Islet of Langerhans (tissue), 1 donor: ENCODE results near the gene LRRC31.

Source experiments
- FAIRE-seq: peaks from one replicate; lab custom pipeline; 2011; peaks lifted over from hg19 to GRCh38; lab: Jason Lieb, UNC

The LRRC31 gene

DNA sequence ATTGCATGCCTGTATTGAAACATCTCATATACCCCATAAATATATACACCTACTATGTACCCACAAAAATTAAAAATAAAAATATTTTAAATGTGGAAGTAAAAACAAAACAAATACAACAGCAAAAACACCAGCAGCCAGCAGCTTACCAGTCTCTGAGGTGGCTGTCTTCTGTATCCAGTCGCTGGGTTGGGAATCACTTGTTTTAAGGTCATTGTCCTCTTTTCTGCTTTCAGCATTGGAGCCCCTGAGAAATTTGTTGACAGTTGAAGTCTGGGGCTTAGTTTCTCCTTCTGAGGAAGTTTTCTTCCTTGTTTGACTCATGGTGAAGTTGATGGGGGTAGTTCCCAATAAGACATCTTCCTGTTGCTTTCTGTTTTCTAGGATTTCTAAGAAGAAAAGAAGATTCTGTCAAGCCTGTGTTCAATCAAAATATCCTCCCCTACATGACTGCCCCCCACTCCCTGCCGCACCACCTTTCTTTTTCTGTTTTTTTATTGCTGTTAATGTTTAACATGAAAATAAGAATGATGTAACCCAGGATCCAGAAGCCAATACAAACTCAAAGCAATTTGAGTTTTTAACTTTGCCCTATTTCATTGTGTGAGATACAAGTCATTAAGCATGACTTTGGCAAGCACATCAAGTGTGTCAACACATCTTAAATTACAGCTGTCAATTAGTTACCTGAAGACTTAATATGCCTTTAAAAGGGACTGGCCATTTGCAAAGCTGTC, at the start of gene LRRC31:
Gene LRRC31 (minus strand): TSS at position 452 of the 737 bp plus-strand sequence. CDS start 128 bp downstream, at position 324.
- FAIRE-seq = no peak

DNA sequence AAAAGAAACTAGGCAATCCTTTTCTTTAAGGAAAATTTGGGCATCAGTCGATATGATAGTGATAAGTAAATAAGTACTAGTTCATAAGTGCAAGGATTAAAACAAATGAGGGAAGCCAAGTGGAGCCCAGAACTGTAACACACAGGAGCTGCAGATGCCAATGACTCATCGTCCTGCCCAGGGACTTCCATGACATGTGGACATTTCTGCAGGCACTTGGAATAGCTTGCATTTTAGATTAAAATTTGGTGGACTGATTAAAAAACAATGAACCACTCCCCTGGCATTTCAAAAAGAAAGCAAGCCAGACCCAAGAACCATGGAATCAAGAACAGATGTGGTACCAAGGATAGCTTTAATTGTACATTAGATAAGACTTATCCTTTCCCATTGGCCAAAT, 44.6 kb upstream of the LRRC31 start:
- FAIRE-seq = no peak

DNA sequence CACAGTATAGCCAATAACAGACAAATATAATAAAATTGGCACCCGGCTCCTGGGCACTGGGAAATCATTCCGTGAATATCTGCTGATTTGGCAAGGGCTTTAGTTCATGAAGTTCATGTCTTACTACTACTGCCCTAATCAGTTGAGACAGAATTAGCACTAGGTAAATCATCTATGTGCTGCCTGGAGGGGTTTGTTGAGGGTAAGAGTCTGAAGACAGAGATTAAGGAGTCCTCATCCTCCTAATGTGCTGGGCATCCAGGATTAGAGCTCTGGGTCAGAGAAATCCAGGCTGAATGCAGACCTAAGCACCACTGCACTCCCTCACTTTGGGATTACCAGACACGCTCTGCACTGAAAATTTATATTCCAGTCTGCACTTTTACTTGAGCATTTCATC, 43.6 kb upstream of the LRRC31 start:
- no peak for FAIRE-seq

DNA sequence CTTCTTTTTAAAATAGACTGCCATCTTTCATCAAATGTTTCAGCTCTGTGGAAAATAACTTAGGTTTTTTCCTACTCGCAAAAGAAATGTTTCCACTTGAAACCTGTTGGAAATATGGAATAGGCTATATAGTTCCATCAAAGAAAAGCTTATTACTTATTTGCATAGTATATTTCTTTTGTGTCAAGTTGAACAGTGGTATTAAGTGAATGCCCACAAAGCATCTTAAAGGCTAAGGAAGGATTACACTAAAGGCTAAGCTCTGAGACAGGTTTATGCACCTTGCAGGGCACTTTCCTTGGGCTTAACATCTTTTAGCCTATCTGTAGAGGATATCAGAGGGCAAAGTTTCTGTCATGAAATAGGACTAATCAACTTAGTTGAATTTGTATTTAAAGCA, 41.5 kb upstream of the LRRC31 start, which contains the start of gene SAMD7:
Gene SAMD7 (plus strand): TSS at position 301 of the 400 bp plus-strand sequence. CDS start 7,927 bp downstream, outside the sequence.
- no peak for FAIRE-seq

DNA sequence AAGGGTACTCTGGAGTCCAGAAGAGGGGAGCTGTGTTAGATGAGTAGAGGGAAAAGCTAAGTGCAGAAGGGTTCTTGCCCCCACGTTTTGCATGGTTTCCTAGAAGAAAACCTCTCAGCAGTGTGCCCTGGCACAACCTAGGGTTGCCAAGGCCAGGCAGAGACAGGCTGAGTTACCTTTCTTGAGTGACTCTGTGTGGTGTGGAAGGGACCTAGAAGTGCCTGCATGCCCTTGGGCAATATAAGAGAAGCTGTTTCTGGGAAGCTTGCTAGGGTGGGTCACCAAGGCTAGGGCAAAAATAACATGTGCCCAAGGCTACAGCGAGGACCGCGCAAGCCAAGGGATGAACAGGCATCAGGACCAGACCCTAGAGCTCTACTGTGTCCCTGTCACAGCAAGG, 38.2 kb upstream of the LRRC31 start:
- FAIRE-seq = no peak

DNA sequence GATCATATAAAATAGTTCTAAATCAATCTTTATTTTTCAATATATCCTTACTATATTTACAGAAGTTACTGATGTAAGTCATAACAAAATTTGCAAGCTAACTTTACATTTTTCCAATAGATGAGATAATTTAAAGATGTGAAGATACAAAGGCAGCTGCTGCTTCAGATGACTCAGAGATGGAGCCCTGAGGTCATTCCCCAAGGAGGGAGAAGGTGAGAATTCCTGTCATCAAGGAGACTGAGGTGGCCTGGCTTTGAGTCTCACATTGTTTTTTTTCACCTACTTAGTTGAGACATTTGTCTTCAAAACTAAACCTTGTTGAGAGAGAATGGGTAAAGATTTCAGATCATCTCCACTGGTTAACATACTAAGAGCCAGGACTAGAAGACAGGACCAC, 37.7 kb upstream of the LRRC31 start:
- no peak for FAIRE-seq

DNA sequence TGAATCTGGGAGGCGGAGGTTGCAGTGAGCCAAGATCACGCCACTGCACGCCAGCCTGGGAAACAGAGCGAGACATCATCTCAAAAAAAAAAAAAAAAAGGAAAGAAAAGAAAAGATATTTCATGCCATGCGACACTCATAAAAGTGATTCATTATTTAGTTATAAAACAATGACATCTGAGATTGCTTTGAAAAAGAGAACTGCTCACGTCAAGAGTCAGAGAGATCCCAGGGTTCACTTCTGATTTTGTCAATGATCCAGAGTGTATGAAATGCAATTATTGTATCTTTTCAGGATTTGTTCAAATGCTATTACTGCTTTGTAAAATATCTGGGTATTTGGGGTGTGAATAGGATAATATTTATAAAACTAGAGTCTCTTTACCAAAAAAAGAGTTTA, 35.7 kb upstream of the LRRC31 start:
- no peak for FAIRE-seq

DNA sequence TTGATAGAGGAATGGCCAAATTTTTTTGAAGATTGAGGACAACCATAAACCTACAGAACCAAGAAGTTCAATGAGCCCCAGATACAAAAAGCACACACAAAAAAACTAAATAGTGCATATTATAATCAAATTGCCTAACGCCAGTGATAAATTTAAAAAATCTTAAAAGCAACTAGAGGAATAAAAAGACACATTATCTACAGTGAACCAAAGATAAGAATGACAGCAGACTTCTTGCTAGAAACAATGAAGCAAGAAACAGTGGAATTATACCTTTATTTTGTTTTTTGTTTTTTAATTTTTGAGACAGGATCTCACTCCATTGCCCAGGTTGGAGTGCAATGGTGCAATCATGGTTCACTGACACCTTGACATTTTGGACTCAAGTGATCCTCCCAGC, 31.7 kb upstream of the LRRC31 start:
- no peak for FAIRE-seq

DNA sequence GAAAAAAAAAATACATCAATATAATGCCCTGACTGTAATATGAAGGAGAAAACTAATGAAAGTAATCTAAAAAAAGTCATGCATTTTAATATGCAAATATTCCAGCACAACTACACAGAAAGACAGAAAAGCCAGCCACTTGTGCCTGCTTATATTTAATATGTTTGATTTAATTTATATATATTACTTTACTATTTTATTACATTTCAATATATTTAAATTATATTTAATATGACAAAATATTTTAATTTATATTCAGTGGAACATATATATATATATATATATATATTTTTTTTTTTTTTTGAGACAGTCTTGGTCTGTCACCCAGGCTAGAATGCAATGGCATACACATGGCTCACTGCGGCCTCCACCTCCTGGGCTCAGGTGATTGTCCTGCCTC, 27.5 kb upstream of the LRRC31 start:
- FAIRE-seq = no peak

DNA sequence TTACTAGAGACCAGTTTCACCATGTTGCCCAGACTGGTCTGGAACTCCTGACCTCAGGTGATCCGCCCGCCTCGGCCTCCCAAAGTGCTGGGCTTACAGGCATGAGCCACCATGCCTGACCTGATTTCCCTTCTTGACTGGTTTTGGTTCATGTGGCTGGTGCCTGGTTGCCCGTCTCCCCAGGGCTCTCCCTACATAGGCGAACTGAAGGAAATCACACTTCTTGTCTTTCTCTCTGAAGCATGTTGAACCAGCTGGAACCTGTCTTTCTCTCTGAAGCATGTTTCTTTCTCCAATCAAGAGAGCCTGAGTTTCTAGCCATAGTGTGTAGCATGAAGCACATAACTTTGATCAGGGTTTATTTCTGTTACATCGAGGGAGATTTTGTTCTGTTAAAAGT, 25.3 kb upstream of the LRRC31 start:
- no peak for FAIRE-seq

DNA sequence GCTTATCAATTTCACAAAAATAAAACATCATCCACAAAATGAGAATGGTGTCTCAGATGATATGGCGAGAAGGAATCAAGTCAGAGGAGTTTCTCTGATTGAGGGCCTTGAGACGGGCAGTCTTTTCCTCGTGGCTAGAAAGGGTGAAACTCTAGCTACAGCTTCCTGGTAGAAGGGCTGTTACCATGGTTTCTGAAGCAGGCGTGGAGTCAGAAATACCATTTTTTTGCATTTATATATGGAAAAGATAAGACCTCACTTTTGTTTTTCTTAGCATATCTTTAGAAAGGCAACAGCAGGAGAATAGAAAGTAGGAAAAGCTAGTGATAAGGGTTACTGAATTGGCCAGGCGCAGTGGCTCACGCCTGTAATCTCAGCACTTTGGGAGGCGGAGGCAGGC, 24.4 kb upstream of the LRRC31 start:
- no peak for FAIRE-seq

DNA sequence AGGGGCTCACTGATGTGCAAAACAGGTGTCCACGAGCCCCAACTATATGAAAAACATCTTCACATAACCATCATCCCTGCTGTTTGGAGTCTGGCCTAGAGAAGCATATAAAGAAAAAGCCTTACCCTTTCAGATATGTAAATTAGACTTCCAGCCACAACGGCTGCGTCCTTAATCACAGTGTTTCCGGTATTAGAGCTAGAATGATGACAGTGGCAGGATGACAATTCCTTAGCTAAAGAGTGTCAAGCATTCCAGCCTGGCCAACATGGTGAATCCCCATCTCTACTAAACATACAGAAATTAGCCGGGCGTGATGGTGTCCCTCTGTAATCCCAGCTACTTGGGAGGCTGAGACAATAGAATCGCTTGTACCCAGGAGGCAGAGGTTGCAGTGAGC, 22.2 kb upstream of the LRRC31 start:
- no peak for FAIRE-seq

DNA sequence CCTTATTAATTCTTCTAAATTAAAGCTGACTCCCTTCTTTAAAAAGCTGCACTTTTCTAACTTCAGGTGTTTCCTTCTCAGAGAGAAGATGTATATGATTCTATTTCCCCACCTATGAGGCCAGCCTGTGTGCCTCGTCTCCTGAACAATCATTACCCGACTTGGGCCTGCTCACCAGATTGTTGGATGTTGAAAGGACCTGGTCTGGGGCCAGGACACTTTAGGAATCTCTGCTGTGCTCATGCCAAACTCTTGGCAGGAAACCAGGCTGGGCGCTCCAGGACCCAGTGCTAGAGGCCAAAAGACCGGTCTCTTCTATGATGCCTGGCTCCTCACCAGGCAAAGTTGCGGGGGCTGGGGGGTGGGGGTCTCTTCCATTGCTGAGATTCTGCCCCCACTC, 16.9 kb upstream of the LRRC31 start:
- no peak for FAIRE-seq

DNA sequence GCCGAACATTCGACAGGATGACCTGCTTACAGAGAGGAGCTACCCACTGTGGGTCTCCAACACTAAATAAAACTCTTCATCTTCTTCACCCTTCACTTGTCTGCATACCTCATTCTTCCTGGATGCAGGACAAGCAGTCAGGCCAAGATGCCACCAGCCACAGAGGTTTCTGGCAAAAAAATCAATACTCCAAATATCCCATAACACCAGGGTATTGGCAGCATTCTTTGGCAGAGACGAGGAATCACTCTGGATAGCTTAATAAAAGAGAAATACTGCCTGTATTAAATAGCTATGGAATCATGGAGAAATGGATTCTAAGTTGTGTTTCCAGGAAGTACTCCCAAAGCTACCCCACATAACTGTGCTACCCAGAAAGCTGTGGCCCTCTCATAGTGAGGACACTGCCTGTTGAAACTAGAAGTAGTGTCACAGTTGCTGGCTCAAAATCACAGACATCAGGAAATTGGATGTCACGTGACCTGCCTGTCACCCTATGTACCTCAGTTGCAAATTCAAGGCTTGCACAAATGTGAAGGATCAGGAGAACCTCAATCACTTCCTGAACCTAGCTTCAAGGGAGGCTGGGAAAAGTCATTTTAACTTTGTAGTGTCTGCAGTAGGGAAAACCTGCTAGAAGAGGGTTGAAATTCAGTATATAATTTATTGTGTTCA, 11.0 kb upstream of the LRRC31 start:
- no peak for FAIRE-seq

DNA sequence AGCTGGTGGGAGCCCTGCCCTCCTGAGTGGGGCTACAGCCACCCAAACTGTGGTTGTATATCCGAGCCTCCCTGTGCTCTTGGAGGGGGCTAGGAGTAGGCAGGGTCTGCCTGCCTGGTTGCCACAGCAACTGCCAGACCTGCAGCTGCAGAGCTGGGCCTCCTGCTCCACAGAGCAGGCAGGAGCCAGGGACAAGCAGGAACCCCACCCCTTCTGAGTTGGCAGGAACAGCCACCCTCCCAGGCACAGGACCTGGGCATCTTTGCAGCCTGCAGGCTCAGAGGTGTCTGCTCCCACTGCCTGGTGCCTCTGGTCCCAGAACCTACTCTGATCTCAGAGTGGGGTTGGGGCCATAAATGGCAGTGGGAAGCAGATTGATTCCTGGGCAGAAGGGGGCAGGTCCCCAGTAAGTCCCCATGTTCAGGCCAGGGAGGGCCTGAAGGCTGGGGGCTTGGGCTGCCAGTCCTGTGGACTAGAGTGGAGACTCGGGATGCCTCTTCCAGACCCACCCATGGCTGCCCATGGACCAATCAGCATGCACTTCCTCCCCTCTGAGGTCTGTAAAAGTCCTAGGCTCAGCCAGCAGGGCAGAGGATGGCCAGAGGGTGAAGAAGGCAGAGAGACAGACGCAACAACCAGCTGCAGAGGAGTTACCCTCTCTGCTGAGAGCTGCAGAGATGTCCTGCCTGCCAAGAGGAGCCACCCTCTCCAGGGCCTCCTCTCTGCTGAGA, 10.3 kb upstream of the LRRC31 start:
- no peak for FAIRE-seq

DNA sequence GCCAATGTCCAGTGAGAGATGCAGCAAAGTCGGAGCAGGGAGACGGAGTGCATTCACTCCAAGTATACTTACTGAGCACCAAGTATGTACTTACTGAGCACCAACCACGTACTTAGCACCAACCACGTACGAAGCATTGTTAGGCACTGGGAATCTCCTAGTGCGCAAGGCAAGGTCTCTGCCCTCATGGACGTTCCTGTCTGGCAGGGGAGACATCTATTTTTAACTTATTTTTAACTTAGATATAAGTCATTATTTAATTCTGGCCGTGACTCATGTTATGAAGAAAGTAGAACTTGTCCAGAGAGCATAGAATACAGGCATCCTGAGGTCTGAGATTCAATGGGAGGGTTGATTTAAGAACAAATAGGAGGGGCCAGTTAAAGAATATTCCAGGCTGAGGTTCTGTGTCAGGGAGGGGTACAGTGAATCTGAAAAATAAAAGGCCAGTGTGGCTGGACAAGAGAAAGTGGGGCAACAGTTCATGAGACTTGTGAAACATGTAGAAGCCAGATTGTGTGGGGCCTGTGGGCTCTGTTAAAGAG, 9.3 kb upstream of the LRRC31 start:
- FAIRE-seq = no peak

DNA sequence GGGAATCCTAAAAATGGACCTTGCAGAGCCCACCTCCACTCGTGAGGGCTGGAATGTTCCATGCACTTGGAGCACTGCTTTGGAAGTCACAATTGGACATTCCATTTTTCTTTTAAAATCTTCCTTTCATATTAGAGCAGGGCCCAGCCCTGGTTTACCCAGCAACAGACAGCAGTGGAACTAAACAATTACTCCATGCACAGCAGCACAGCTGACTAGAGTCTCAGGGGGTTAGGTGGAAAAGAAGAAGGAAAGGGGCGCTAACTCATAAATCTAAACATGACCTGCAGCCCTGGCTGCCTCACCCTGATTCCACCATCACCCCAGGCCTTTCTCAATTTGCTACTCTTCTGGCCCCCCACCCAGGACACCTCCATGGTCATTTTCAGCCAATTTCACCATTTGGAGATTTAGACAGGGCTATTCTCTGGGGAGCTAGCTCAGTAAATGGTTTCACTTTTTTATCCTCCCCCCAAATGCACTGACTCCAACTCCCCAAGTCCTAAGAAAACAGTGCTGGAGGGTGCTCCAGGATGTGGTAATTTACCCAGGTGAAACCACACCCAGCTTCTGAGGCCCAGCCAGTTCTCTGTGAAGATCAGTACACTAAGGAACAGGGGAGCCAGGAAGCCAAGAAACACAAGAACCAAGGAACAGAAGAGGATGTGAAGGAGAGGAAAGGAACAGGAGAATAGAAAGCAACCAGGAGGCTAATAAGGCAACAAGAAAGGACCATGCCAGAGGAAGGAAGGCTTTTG, 1.6 kb upstream of the LRRC31 start:
- FAIRE-seq = no peak

DNA sequence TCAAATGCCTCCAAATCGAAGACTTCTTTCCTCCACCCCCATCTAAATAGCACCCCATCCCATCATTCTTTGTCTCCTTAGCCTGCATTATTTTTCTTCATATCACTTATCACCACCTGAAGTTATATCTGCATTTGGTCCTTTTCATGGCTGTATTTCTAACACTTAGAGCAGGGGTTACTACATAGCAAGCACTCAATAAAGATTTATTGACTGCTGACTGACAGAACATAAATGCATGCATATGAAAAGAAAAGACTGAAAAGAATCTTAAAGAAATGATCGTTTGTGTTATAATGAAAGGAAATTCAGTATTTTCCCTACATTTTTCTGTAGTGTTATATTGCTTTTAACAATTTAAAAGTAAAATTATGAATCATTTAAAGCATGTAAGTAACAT, 1.4 kb downstream of the LRRC31 start:
- FAIRE-seq = no peak

DNA sequence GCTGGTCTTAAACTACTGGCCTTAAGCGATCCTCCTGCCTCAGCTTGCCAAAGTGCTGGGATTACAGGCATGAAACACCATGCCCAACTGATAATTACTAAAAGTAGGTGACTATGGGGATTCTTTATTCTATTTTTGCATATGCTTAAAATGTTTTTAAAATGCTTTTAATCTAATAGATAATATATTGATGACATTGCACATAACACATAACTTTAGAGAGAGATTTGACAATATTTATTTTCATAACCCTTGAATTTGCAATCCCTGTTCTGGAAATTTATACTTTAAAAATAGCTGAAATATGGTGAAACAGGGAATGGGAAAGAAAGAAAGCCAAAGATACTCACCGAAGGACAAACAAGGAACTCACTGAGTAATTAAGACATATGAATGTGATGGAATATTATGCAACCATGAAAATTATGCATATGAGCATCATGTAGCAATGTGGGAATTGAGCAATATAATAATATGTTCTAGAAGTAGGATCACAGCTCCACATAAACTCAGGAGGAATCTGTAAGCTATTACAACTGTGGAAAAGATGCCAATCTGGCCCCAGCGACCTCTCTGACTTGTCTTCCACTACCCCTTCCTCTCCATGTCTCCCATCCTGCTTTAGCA, 2.0 kb downstream of the LRRC31 start:
- no peak for FAIRE-seq

DNA sequence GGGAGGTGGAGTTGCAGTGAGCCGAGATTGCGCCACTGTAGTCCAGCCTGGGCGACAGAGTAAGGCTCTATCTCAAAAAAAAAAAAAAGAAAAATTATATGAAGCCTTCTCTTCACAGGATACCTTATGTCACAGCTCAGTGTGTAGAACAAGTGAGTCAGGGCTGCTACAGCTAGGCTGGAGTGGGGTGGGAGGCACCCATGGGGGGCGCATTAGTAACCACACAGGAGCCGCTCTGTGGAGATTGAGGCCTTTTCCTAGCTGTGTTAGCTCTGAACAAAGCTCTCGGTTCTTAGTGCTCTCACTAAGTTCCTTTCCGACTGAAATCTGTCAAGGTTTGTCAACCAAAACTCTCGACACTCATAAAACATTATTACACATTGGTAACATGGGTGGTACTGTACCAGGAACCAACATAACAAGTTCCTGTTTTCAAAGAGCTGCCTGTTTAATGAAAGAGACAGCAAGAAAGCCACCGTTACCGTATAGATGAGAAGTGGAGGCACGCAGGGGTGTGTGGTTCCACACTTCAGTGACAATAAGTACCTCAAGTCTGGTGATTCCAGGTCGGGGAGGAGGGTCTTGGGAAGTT, 4.5 kb downstream of the LRRC31 start:
- no peak for FAIRE-seq

DNA sequence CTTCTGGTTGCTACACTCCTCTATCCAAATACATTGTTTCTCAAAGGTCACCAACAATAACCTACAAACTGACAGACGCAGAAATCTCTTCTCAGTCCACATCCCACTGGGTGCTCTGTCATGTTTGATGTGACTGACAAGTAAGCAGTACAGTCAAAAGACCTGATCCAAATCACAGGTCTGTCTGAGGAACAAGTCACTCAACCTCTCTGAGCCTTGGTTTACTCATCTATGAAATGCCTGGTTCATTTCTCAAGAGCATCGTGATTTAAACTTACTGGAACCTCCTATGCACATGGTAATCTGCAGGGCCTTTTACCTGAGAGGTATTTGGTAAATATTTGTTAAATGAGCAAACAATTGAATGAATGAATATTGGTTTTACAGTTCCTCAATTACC, 5.5 kb downstream of the LRRC31 start:
- no peak for FAIRE-seq
